Hepatocyte (in vitro differentiated cells): ENCODE results near the gene KIF5A. TPM values are rescaled to one million over a fixed set of nuclear protein-coding genes. Genes with fewer than 3 reads are reported as not detected.

Source experiments
- DNase-seq: peaks from one replicate; pipeline ENCODE4 v3.0.0-alpha.2; 2016; ENCODE audit warnings: low spot score
- H2AFZ ChIP-seq: fragments of 200-600 bp; sonication (generic); 2 replicates; pipeline ENCODE4 v1.6.0; 2016; ENCODE audit warnings: antibody characterized with exemption, mild to moderate bottlenecking
- H3K27ac ChIP-seq: fragments of 200-600 bp; sonication (generic); 2 replicates; pipeline ENCODE4 v1.5.1; 2016; ENCODE audit warnings: mild to moderate bottlenecking
- H3K27me3 ChIP-seq: fragments of 200-600 bp; sonication (generic); 2 replicates; pipeline ENCODE4 v1.6.1; 2016
- H3K36me3 ChIP-seq: fragments of 200-600 bp; sonication (generic); replicated peaks from 2 replicates; pipeline ENCODE4 v1.5.1; 2016; ENCODE audit warnings: low read depth; ENCODE audit not compliant: insufficient read depth
- H3K4me1 ChIP-seq: fragments of 200-600 bp; sonication (generic); 2 replicates; pipeline ENCODE4 v1.5.1; 2016; ENCODE audit warnings: mild to moderate bottlenecking, moderate library complexity; ENCODE audit not compliant: insufficient read depth
- H3K4me2 ChIP-seq: fragments of 200-600 bp; sonication (generic); 2 replicates; pipeline ENCODE4 v1.6.0; 2016
- H3K4me3 ChIP-seq: fragments of 200-600 bp; sonication (generic); 2 replicates; pipeline ENCODE4 v1.5.1; 2016; ENCODE audit warnings: mild to moderate bottlenecking
- H3K79me2 ChIP-seq: fragments of 200-600 bp; sonication (generic); 2 replicates; pipeline ENCODE4 v1.6.0; 2017; ENCODE audit warnings: mild to moderate bottlenecking
- H3K9me2 ChIP-seq: fragments of 200-600 bp; sonication (generic); replicated peaks from 2 replicates; pipeline ENCODE4 v1.6.0; 2017; ENCODE audit warnings: mild to moderate bottlenecking; ENCODE audit not compliant: insufficient read depth
- H3K9me3 ChIP-seq: fragments of 200-600 bp; sonication (generic); 2 replicates; pipeline ENCODE4 v1.5.1; 2016; ENCODE audit warnings: low read depth, mild to moderate bottlenecking
- H4K20me1 ChIP-seq: fragments of 200-600 bp; sonication (generic); 2 replicates; pipeline ENCODE4 v1.6.0; 2016; ENCODE audit warnings: mild to moderate bottlenecking; ENCODE audit not compliant: insufficient read depth, poor library complexity, severe bottlenecking
- CTCF ChIP-seq: fragments of 200-600 bp; sonication (generic); IDR thresholded peaks from 2 replicates; pipeline ENCODE4 v1.5.1; 2016; ENCODE audit warnings: antibody characterized with exemption, mild to moderate bottlenecking; ENCODE audit not compliant: poor library complexity
- EZH2 ChIP-seq: fragments of 200-600 bp; sonication (generic); IDR thresholded peaks from 2 replicates; pipeline ENCODE4 v1.6.1; 2016; ENCODE audit warnings: antibody characterized with exemption, mild to moderate bottlenecking, borderline replicate concordance
- EZH2phosphoT487 ChIP-seq: fragments of 200-600 bp; sonication (generic); IDR thresholded peaks from one replicate; pipeline ENCODE4 v1.6.1; 2018; ENCODE audit warnings: antibody characterized with exemption, mild to moderate bottlenecking, low read depth, moderate library complexity; ENCODE audit not compliant: unreplicated experiment, severe bottlenecking
- WGBS: methylation state at CpG from one replicate; pipeline ENCODE4 v1.1.6; 2016; ENCODE audit warnings: low lambda C conversion rate; ENCODE audit errors: missing lambda C conversion rate; 5-methylcytosine and 5-hydroxymethylcytosine counted together
- polyA plus RNA-seq: library from polyadenylated mRNA; unstranded; fragments of >200 nt; fragmentation: Nextera tagmentation; extraction: Ambion mirVana; gene quantifications from 2 replicates; pipeline ENCODE4 v1.2.1, GENCODE V29; 2016
- total RNA-seq: library from RNA; depleted of rRNA; stranded (reverse); fragments of >200 nt; gene quantifications from 2 replicates; pipeline ENCODE4 v1.2.3, GENCODE V29; 2014

The KIF5A gene
- total and polyA plus RNA-seq, 2 experiments from 2014 or later = 0.03 to 0.18 TPM

GRCh38 chr12:57590479-57590863 lies 40.6 kb downstream of the KIF5A start:
- Histone ChIP-seq H3K9me2 (no peaks in the 10 kb centered on the region), H3K4me1 (no peaks in the 10 kb centered on the region), H4K20me1 (no peaks in the 10 kb centered on the region), H3K27me3 (peaks cover 30% of the 10 kb centered on the region), H2AFZ (peak overlapping the region; percentile 87), H3K79me2 (peaks cover 30% of the 10 kb centered on the region), H3K36me3 (no peaks in the 10 kb centered on the region), H3K27ac (peak overlapping the region; percentile 93), H3K4me2 (peak overlapping the region; percentile 89), H3K4me3 (peak overlapping the region; percentile 85), H3K9me3 (no peaks in the 10 kb centered on the region)
- WGBS = 36% methylated on average over 2 of the region's 2 CpGs
- DNase-seq = no peak
- TF ChIP-seq EZH2 = no peak
- no peak for TF ChIP-seq EZH2phosphoT487
- TF ChIP-seq CTCF = no peak

- Histone ChIP-seq H3K4me3 (peak within 1 kb of the TSS; percentile 85), H3K9me2 (no peaks in the 10 kb centered on the region), H3K4me1 (no peaks in the 10 kb centered on the region), H3K27ac (peak within 1 kb of the TSS; percentile 93), H3K36me3 (no peaks in the 10 kb centered on the region), H4K20me1 (no peaks in the 10 kb centered on the region), H2AFZ (peak within 1 kb of the TSS; percentile 87), H3K4me2 (peak within 1 kb of the TSS; percentile 89), H3K79me2 (peaks cover 30% of the 10 kb centered on the region), H3K27me3 (peaks cover 26% of the 10 kb centered on the region), H3K9me3 (no peaks in the 10 kb centered on the region)
- peak; percentile 95 for DNase-seq
- WGBS = under 1% methylated on average over 62 of the region's 69 CpGs
- TF ChIP-seq EZH2phosphoT487 = no peak
- TF ChIP-seq CTCF = no peak
- TF ChIP-seq EZH2 = no peak
Observed at GRCh38 chr12:57590864-57591781, 41.3 kb downstream of the KIF5A start, which contains the start of gene PIP4K2C. Gene PIP4K2C, plus strand, starts transcription at chr12:57591192. Its CDS starts 98 bp downstream, at chr12:57591290.

- H3K27ac ChIP-seq = peak overlapping the region; percentile 93
- no peaks in the 10 kb centered on the region for H3K9me3 ChIP-seq
- no peaks in the 10 kb centered on the region for H4K20me1 ChIP-seq
- 25% methylated on average over 10 of the region's 10 CpGs for WGBS
- DNase-seq = no peak
- H3K9me2 ChIP-seq = no peaks in the 10 kb centered on the region
- H3K36me3 ChIP-seq = no peaks in the 10 kb centered on the region
- H3K4me1 ChIP-seq = no peaks in the 10 kb centered on the region
- H3K4me2 ChIP-seq = peak overlapping the region; percentile 89
- no peak for TF ChIP-seq EZH2
- no peak for TF ChIP-seq CTCF
- no peak for TF ChIP-seq EZH2phosphoT487
- H3K4me3 ChIP-seq = peak overlapping the region; percentile 85
- peak overlapping the region; percentile 87 for H2AFZ ChIP-seq
- H3K79me2 ChIP-seq = peaks cover 30% of the 10 kb centered on the region
- peaks cover 19% of the 10 kb centered on the region for H3K27me3 ChIP-seq
Observed at GRCh38 chr12:57591782-57592325, 42.0 kb downstream of the KIF5A start.
